Measurements from ENCODE around the gene EIF4G3.

- TF ChIP-seq POLR2AphosphoS5 (IDR thresholded peaks at IDR 0.05; ENCODE audit: borderline replicate concordance, low read depth, low read length), result no peak
- TF ChIP-seq EZH2 (IDR thresholded peaks at IDR 0.05), result no peak
Observed at GRCh38 chr1:20987831-20988825, 188.6 kb downstream of the EIF4G3 start.

Data from SK-N-MC (cell line).